ENCODE data around the gene PMAIP1.

- no peak for TF ChIP-seq POLR2A (IDR thresholded peaks at IDR 0.05)
- TF ChIP-seq, protein P1, sequence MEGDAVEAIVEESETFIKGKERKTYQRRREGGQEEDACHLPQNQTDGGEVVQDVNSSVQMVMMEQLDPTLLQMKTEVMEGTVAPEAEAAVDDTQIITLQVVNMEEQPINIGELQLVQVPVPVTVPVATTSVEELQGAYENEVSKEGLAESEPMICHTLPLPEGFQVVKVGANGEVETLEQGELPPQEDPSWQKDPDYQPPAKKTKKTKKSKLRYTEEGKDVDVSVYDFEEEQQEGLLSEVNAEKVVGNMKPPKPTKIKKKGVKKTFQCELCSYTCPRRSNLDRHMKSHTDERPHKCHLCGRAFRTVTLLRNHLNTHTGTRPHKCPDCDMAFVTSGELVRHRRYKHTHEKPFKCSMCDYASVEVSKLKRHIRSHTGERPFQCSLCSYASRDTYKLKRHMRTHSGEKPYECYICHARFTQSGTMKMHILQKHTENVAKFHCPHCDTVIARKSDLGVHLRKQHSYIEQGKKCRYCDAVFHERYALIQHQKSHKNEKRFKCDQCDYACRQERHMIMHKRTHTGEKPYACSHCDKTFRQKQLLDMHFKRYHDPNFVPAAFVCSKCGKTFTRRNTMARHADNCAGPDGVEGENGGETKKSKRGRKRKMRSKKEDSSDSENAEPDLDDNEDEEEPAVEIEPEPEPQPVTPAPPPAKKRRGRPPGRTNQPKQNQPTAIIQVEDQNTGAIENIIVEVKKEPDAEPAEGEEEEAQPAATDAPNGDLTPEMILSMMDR (IDR thresholded peaks at IDR 0.05) = no peak
Observed at GRCh38 chr18:59939127-59939526, 39.3 kb downstream of the PMAIP1 start.
